ENCODE data around the gene BTD.

The BTD gene

DNA sequence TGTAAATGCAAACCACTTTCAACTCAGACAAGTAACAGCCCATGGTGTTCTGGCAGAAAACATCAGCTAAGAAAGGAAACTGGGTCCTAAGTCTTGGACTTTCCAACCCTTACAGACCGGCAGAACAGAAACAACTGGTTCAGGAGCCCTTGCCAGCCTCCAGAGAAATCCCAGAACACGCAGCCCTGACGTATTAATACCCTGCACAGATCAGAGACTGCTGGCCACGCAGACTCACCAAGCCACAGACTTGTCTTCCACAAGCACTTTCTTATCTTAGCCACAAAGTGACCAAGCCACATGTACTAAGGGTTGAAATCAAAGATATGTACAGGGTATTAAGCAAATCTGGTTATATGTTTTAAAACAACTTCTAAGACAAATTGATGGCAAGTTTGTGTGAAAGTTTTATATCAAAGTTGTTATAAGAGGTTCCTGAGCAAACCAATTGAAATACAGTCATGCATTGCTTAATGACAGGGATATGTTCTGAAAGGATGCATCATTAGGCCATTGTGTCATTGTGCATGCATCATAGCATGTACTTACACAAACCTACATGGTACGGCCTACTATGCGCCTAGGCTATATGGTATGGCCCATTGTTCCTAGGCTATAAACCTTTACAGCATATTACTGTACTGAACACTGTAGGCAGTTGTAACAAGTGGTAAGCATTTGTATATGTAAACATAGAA, 36.8 kb downstream of the BTD start:
- TF ChIP-seq, protein P1, sequence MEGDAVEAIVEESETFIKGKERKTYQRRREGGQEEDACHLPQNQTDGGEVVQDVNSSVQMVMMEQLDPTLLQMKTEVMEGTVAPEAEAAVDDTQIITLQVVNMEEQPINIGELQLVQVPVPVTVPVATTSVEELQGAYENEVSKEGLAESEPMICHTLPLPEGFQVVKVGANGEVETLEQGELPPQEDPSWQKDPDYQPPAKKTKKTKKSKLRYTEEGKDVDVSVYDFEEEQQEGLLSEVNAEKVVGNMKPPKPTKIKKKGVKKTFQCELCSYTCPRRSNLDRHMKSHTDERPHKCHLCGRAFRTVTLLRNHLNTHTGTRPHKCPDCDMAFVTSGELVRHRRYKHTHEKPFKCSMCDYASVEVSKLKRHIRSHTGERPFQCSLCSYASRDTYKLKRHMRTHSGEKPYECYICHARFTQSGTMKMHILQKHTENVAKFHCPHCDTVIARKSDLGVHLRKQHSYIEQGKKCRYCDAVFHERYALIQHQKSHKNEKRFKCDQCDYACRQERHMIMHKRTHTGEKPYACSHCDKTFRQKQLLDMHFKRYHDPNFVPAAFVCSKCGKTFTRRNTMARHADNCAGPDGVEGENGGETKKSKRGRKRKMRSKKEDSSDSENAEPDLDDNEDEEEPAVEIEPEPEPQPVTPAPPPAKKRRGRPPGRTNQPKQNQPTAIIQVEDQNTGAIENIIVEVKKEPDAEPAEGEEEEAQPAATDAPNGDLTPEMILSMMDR (IDR thresholded peaks at IDR 0.05; ENCODE audit: extremely low read depth, insufficient read depth, missing control alignments), result no peak
- in situ Hi-C loops (cut with MboI; ENCODE audit: low pct_unique_long_range_greater_than_20kb, low sequenced_read_pairs, unreplicated experiment), result loop anchor here (10.0 kb wide), 1 partner anchor 166 kb away; no protein-coding TSS in a partner anchor
- no peak for DNase-seq (ENCODE audit: low spot score)

DNA sequence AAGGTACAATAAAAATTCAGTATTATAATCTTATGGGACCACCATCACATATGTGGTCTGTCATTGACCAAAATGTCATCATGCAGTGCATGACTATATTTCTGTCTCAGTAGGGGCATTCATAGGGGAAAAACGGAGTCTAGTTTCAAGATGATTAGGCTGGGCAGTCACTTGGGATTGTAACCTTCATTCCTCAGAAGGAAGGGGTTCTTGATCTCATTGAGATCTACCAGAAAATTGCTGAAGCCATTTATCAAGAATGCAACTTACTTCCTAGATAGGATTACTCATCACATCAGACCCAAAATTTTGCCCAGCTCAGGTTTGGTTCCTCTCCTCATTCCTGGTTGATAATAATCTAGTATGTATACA, 37.3 kb downstream of the BTD start:
- TF ChIP-seq, protein P1 (IDR thresholded peaks at IDR 0.05; ENCODE audit: extremely low read depth, insufficient read depth, missing control alignments), result no peak
- no peak for DNase-seq (ENCODE audit: low spot score)
- in situ Hi-C loops (cut with MboI; ENCODE audit: low pct_unique_long_range_greater_than_20kb, low sequenced_read_pairs, unreplicated experiment), result loop anchor here (10.0 kb wide), 1 partner anchor 166 kb away; no protein-coding TSS in a partner anchor

DNA sequence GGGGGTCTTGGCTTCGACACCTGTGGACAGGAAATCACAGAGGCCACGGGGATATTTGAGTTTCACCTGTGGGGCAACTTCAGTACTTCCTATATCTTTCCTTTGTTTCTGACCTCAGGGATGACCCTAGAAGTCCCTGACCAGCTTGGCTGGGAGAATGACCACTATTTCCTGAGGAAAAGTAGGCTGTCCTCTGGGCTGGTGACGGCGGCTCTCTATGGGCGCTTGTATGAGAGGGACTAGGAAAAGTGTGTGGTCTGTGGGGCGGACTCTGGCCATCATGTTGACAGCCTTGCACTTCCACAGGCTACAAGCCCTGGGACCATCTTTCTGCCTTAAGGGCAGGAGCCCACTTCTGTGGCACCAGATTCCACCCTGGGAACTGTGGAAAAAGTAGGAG, 43.7 kb downstream of the BTD start:
- no peak for DNase-seq (ENCODE audit: low spot score)
- TF ChIP-seq, protein P1 (IDR thresholded peaks at IDR 0.05; ENCODE audit: extremely low read depth, insufficient read depth, missing control alignments), result no peak
- in situ Hi-C loops (cut with MboI; ENCODE audit: low pct_unique_long_range_greater_than_20kb, low sequenced_read_pairs, unreplicated experiment), result no loop called here

DNA sequence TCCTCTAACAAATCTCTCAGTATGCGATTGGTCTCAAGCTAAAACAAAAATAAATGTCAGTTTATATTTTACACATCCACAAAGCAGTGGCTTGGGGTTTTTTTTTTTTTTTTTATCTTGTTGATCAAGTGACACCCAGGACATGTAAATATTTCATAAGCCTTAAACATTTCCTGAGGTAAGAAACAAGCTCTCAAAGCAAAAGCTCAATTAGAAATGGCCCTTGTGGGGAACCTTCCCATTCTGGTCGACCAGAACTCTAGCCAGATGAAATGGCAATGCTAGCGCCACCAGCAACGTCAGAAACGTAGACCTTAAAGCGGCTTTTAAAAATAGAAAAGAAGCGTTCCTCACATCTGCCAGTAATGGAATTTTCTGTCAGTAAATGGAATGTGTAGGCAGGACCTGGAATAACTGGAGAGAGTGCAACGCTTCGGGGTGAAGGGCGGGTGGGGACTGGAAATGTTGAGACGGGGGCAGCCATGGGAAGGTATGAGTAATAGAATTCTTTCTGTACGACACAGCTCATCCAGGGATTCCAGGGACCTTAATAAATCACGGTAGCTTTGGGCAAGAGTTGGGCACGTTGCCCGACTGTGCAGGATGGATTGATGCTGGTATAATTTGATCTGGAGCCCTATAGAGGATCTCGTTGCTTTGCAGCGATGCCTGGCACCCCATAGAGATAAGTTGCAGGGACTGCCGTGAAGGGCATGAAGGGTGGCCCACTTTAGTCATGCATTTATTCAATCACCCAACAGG, 44.4 kb downstream of the BTD start:
- in situ Hi-C loops (cut with MboI; ENCODE audit: low pct_unique_long_range_greater_than_20kb, low sequenced_read_pairs, unreplicated experiment), result no loop called here
- no peak for DNase-seq (ENCODE audit: low spot score)
- TF ChIP-seq, protein P1 (IDR thresholded peaks at IDR 0.05; ENCODE audit: extremely low read depth, insufficient read depth, missing control alignments), result no peak

DNA sequence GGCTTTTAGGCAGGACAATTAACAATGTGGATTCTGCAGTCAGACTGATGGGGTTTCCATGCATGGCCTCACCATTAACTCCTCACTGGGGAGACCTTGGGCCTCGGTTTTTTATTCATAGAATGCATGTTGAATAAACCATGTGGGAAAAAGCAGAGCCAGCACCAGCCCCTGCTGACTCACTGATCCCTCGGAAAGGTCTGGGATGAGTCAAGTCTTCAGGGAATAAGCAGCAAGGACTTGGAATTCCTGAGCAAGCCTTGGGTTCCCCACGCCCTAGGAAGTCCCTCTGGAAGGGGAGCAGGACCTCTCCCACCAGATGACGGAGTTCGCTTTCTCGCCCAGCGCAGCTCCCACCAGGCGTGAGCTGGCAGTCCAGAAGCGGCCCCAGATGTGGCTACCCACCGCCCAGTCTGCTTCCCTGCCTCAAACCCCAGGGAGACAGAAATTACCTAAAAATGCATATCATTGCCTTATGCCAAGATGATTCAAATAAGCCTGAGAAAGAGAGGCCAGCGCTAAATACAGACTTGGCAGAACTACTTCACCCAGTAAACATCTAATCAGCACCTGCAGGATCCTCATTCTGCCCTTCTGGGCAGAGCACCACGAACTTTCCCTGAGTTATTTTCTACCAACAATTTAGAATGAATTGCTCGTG, 45.4 kb downstream of the BTD start:
- in situ Hi-C loops (cut with MboI; ENCODE audit: low pct_unique_long_range_greater_than_20kb, low sequenced_read_pairs, unreplicated experiment), result no loop called here
- no peak for DNase-seq (ENCODE audit: low spot score)
- TF ChIP-seq, protein P1 (IDR thresholded peaks at IDR 0.05; ENCODE audit: extremely low read depth, insufficient read depth, missing control alignments), result no peak

DNA sequence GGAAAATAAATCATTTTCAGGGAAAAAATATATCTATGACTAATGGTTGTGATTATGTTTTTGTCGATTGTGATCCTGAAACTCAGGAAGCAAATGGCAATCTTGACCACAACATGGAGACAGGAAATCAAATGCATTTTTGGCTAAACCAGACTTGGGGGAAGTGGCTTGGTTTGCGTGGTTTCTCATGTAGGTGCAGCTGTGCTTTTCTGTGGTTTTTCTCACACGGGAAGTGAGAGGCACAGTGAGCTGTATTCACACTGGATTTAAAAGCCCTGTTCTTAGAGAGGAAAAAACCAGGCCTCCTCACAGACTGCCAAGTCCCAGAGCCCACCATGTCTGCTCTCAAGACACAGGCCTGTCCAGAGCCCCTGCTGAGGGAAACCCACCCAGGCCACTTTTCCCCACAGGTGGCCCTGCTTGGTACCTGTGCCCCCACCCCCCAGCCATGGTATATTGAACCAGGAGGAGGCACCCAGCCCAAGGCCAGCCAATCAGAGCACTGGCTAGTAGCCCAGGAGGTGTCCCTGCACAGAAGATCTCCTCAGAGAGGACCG, 46.1 kb downstream of the BTD start:
- DNase-seq (ENCODE audit: low spot score), result peak; percentile 65
- TF ChIP-seq, protein P1 (IDR thresholded peaks at IDR 0.05; ENCODE audit: extremely low read depth, insufficient read depth, missing control alignments), result no peak
- in situ Hi-C loops (cut with MboI; ENCODE audit: low pct_unique_long_range_greater_than_20kb, low sequenced_read_pairs, unreplicated experiment), result no loop called here
